HUES64 (cell line): Measurements from ENCODE around the gene HRH2.

ENCODE experiments used
- H3K27ac ChIP-seq: 2 replicates; pipeline ENCODE4 v1.7.0; 2013; ENCODE audit warnings: low read depth, low read length, inconsistent platforms
- H3K27me3 ChIP-seq: 2 replicates; pipeline ENCODE4 v1.6.1; 2013; ENCODE audit warnings: mild to moderate bottlenecking, low read length; ENCODE audit not compliant: insufficient read depth
- H3K36me3 ChIP-seq: 2 replicates; pipeline ENCODE4 v1.6.1; 2013; ENCODE audit warnings: mild to moderate bottlenecking, low read length; ENCODE audit not compliant: insufficient read depth
- H3K4me1 ChIP-seq: 2 replicates; pipeline ENCODE4 v1.6.1; 2013; ENCODE audit warnings: mild to moderate bottlenecking, low read length, moderate library complexity; ENCODE audit not compliant: insufficient read depth
- H3K4me3 ChIP-seq: 2 replicates; pipeline ENCODE4 v1.5.1; 2013; ENCODE audit warnings: mild to moderate bottlenecking, low read length, moderate library complexity
- H3K9ac ChIP-seq: 2 replicates; pipeline ENCODE4 v1.6.1; 2013; ENCODE audit warnings: mild to moderate bottlenecking, low read depth, low read length
- H3K9me3 ChIP-seq: 2 replicates; pipeline ENCODE4 v1.6.1; 2013; ENCODE audit warnings: low read depth, low read length; ENCODE audit not compliant: insufficient read depth
- WGBS: fragments of 150-250, 120-280 bp; methylation state at CpG from one replicate; pipeline ENCODE4 v1.1.7; 2013; ENCODE audit warnings: missing lambda C conversion rate; 5-methylcytosine and 5-hydroxymethylcytosine counted together

Gene HRH2

GRCh38 chr5:175731756-175732465 is 74.0 kb downstream of the HRH2 start:
- H3K9ac ChIP-seq: no peak overlapping the region
- H3K9me3 ChIP-seq: no peaks in the 10 kb centered on the region
- H3K27ac ChIP-seq: no peak overlapping the region
- 89% methylated on average over 4 of the region's 4 CpGs for WGBS
- no peaks in the 10 kb centered on the region for H3K27me3 ChIP-seq
- no peaks in the 10 kb centered on the region for H3K36me3 ChIP-seq
- H3K4me3 ChIP-seq: no peak overlapping the region
- H3K4me1 ChIP-seq: 0 out of 2 replicates have a peak, but pooled peaks cover 6% of the 10 kb centered on the region

- 83% methylated on average over 6 of the region's 6 CpGs for WGBS
- Histone ChIP-seq H3K27me3 (no peaks in the 10 kb centered on the region), H3K9ac (no peak overlapping the region), H3K36me3 (no peaks in the 10 kb centered on the region), H3K4me1 (0 out of 2 replicates have a peak, but pooled peaks cover 6% of the 10 kb centered on the region), H3K4me3 (no peak overlapping the region), H3K27ac (no peak overlapping the region), H3K9me3 (no peaks in the 10 kb centered on the region)
Measured at GRCh38 chr5:175733017-175733416, 75.1 kb downstream of the HRH2 start.

- 94% methylated on average over 14 of the region's 14 CpGs for WGBS
- no peak overlapping the region for H3K27ac ChIP-seq
- H3K9ac ChIP-seq: no peak overlapping the region
- H3K9me3 ChIP-seq: no peaks in the 10 kb centered on the region
- H3K36me3 ChIP-seq: no peaks in the 10 kb centered on the region
- H3K27me3 ChIP-seq: no peaks in the 10 kb centered on the region
- no peak overlapping the region for H3K4me3 ChIP-seq
- H3K4me1 ChIP-seq: 0 out of 2 replicates have a peak, but pooled peaks cover 2% of the 10 kb centered on the region
Measured at GRCh38 chr5:175734016-175734415, 76.1 kb downstream of the HRH2 start.

- 87% methylated on average over 10 of the region's 10 CpGs for WGBS
- Histone ChIP-seq H3K4me1 (0 out of 2 replicates have a peak, but pooled peaks cover 2% of the 10 kb centered on the region), H3K36me3 (no peaks in the 10 kb centered on the region)
Measured at GRCh38 chr5:175734501-175734900, 76.6 kb downstream of the HRH2 start.

GRCh38 chr5:175735701-175736100 is 77.8 kb downstream of the HRH2 start:
- Histone ChIP-seq H3K27ac (no peak overlapping the region), H3K4me3 (no peak overlapping the region), H3K9ac (no peak overlapping the region), H3K4me1 (no peaks in the 10 kb centered on the region), H3K36me3 (no peaks in the 10 kb centered on the region), H3K9me3 (no peaks in the 10 kb centered on the region), H3K27me3 (no peaks in the 10 kb centered on the region)
- whole genome bisulfite sequencing: 84% methylated on average over 11 of the region's 11 CpGs

More at GRCh38 chr5:175734501-175734900, 76.6 kb downstream of the HRH2 start:
- H3K4me3 ChIP-seq: no peak overlapping the region
- no peak overlapping the region for H3K27ac ChIP-seq
- no peak overlapping the region for H3K9ac ChIP-seq
- H3K27me3 ChIP-seq: no peaks in the 10 kb centered on the region
- H3K9me3 ChIP-seq: no peaks in the 10 kb centered on the region

- Histone ChIP-seq H3K27ac (no peak overlapping the region), H3K27me3 (no peaks in the 10 kb centered on the region), H3K4me1 (no peaks in the 10 kb centered on the region), H3K4me3 (no peak overlapping the region), H3K9me3 (no peaks in the 10 kb centered on the region), H3K36me3 (no peaks in the 10 kb centered on the region), H3K9ac (no peak overlapping the region)
- WGBS: 86% methylated on average over 4 of the region's 4 CpGs
Measured at GRCh38 chr5:175736652-175737051, 78.8 kb downstream of the HRH2 start.

- no peak overlapping the region for H3K9ac ChIP-seq
- no peaks in the 10 kb centered on the region for H3K27me3 ChIP-seq
- no peaks in the 10 kb centered on the region for H3K36me3 ChIP-seq
- WGBS: 78% methylated on average over 7 of the region's 7 CpGs
- H3K4me3 ChIP-seq: no peak overlapping the region
- no peaks in the 10 kb centered on the region for H3K9me3 ChIP-seq
- no peaks in the 10 kb centered on the region for H3K4me1 ChIP-seq
- no peak overlapping the region for H3K27ac ChIP-seq
Measured at GRCh38 chr5:175737481-175737880, 79.6 kb downstream of the HRH2 start.

- H3K9me3 ChIP-seq: no peaks in the 10 kb centered on the region
Measured at GRCh38 chr5:175738126-175738525, 80.3 kb downstream of the HRH2 start.

GRCh38 chr5:175738602-175739133 is 80.8 kb downstream of the HRH2 start:
- Histone ChIP-seq H3K9me3 (no peaks in the 10 kb centered on the region), H3K36me3 (no peaks in the 10 kb centered on the region), H3K4me1 (no peaks in the 10 kb centered on the region), H3K27me3 (no peaks in the 10 kb centered on the region), H3K9ac (no peak overlapping the region), H3K4me3 (no peak overlapping the region), H3K27ac (no peak overlapping the region)
- 88% methylated on average over 14 of the region's 14 CpGs for WGBS

More at GRCh38 chr5:175738126-175738525, 80.3 kb downstream of the HRH2 start:
- Histone ChIP-seq H3K36me3 (no peaks in the 10 kb centered on the region), H3K9ac (no peak overlapping the region), H3K4me3 (no peak overlapping the region), H3K27ac (no peak overlapping the region), H3K27me3 (no peaks in the 10 kb centered on the region), H3K4me1 (no peaks in the 10 kb centered on the region)
- 90% methylated on average over 4 of the region's 4 CpGs for WGBS

- Histone ChIP-seq H3K27me3 (no peaks in the 10 kb centered on the region), H3K4me3 (no peak overlapping the region), H3K27ac (no peak overlapping the region), H3K36me3 (no peaks in the 10 kb centered on the region), H3K4me1 (no peaks in the 10 kb centered on the region), H3K9me3 (no peaks in the 10 kb centered on the region), H3K9ac (no peak overlapping the region)
- WGBS: 94% methylated on average over 5 of the region's 5 CpGs
Measured at GRCh38 chr5:175740014-175740413, 82.1 kb downstream of the HRH2 start.

GRCh38 chr5:175741556-175741955 is 83.7 kb downstream of the HRH2 start:
- H3K9me3 ChIP-seq: no peaks in the 10 kb centered on the region
- H3K4me1 ChIP-seq: no peaks in the 10 kb centered on the region
- no peak overlapping the region for H3K4me3 ChIP-seq
- no peaks in the 10 kb centered on the region for H3K36me3 ChIP-seq
- whole genome bisulfite sequencing: 33% methylated on average over 3 of the region's 3 CpGs
- H3K27ac ChIP-seq: no peak overlapping the region
- no peaks in the 10 kb centered on the region for H3K27me3 ChIP-seq
- no peak overlapping the region for H3K9ac ChIP-seq
